Bronchial epithelial cell (primary cell): Measurements from ENCODE around the gene ZNF48. TPM values are rescaled to one million over a fixed set of nuclear protein-coding genes. Genes with fewer than 3 reads are reported as not detected.
A peak's percentile ranks its signal among the peaks of the same experiment; 100 is the strongest.

Experiments used
- DNase-seq: peaks from one replicate; pipeline ENCODE4 v3.0.0-alpha.2; 2010; ENCODE audit warnings: low read depth
- FAIRE-seq: peaks from 2 replicates; lab custom pipeline; 2011; peaks lifted over from hg19 to GRCh38; lab: Jason Lieb, UNC
- H3K27me3 ChIP-seq: 2 replicates; pipeline ENCODE4 v1.5.1; 2011; ENCODE audit warnings: low read length; ENCODE audit not compliant: control insufficient read depth, insufficient read depth
- H3K36me3 ChIP-seq: 2 replicates; pipeline ENCODE4 v1.5.1; 2011; ENCODE audit warnings: low read length; ENCODE audit not compliant: control insufficient read depth, insufficient read depth
- H3K4me3 ChIP-seq: 2 replicates; pipeline ENCODE4 v1.5.1; 2011; ENCODE audit warnings: mild to moderate bottlenecking, low read depth, low read length, control low read depth
- CTCF ChIP-seq: IDR thresholded peaks from 2 replicates; pipeline ENCODE4 v1.5.1; 2011; ENCODE audit warnings: mild to moderate bottlenecking, moderate library complexity, low read length, control low read depth, inconsistent platforms; ENCODE audit not compliant: insufficient read depth, severe bottlenecking
- total RNA-seq: library from RNA; depleted of rRNA; stranded (reverse); fragments of >200 nt; gene quantifications from 2 replicates; pipeline ENCODE4 v1.2.1, GENCODE V29; 2014

The ZNF48 gene
- 11.4 and 12.9 TPM in 2 replicates for total RNA-seq

- Histone ChIP-seq H3K4me3 (peak within 1 kb of the TSS; percentile 60), H3K36me3 (peaks cover 3% of the 10 kb centered on the region), H3K27me3 (no peaks in the 10 kb centered on the region)
- FAIRE-seq (no peak), DNase-seq (peak; percentile 22)
- peak; percentile 38 for TF ChIP-seq CTCF
These were observed at the start of gene ZNF48 for GRCh38 chr16:30395155-30395991. TSS of gene ZNF48 (plus strand) at chr16:30395420. CDS start at chr16:30395795, 375 bp downstream.

GRCh38 chr16:30346286-30346685 lies 48.9 kb upstream of the ZNF48 start:
- DNase-seq (no peak), FAIRE-seq (no peak)
- TF ChIP-seq CTCF: no peak
- Histone ChIP-seq H3K36me3 (peaks cover 6% of the 10 kb centered on the region), H3K4me3 (no peak overlapping the region), H3K27me3 (no peaks in the 10 kb centered on the region)

- no peak for DNase-seq
- no peak for FAIRE-seq
- H3K4me3 ChIP-seq: no peak overlapping the region
- H3K27me3 ChIP-seq: no peaks in the 10 kb centered on the region
- no peak for TF ChIP-seq CTCF
- H3K36me3 ChIP-seq: peaks cover 14% of the 10 kb centered on the region
These were observed 47.1 kb upstream of the ZNF48 start for GRCh38 chr16:30348113-30348512.

GRCh38 chr16:30348929-30349328 lies 46.3 kb upstream of the ZNF48 start:
- FAIRE-seq (no peak), DNase-seq (no peak)
- Histone ChIP-seq H3K27me3 (no peaks in the 10 kb centered on the region), H3K36me3 (peaks cover 18% of the 10 kb centered on the region), H3K4me3 (no peak overlapping the region)
- no peak for TF ChIP-seq CTCF

- TF ChIP-seq CTCF: no peak
- no peak overlapping the region for H3K4me3 ChIP-seq
- DNase-seq (no peak), FAIRE-seq (no peak)
- H3K36me3 ChIP-seq: peaks cover 18% of the 10 kb centered on the region
- no peaks in the 10 kb centered on the region for H3K27me3 ChIP-seq
These were observed 45.5 kb upstream of the ZNF48 start for GRCh38 chr16:30349675-30350074.
